Measurements from ENCODE around the gene ITGB1BP1.

Gene ITGB1BP1

DNA sequence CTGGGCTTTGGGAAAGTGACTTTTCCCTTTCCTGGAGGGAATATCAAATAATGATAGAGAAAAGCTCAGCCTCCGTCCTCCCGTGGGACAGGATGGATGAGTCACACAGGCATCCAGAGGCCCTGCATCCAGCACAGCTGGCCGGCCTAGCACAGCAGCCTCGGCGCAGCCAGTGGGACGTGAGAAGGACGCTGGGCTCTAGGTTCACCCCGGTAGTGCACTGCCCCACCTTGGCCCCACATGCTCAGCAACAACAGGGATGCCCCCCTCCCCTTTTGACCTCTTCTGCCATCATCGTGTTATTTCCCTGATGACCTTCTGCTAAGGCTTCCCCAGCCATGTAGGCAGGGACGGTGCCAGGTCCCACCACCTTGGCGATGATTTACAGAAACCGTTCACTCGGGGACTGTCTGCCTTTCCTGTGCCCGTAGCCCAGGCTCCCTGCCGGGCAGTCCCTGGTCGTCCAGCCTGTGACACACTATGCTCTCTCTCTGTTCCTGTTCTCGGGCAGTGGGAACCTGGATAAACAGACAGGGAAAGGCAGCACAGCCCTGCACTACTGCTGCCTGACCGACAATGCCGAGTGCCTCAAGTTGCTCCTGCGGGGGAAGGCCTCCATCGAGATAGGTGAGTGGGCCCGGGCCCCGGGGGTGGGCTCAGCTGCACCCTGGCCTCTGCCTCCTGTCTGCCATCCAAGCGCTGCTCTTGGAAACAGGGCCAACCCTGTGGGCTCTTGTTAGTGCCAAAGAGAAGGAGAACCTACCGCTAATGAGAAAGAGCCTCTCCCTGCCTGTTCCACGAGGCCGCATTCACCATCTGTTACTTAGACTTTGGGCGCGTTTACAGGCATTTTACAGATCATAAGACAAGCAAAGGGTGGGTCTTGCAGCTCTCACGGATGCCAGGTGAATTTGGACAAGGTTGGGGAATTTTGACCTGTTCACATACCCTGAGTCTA is 44.6 kb downstream of the ITGB1BP1 start:
- FAIRE-seq (peak; percentile 77), DNase-seq (ENCODE audit: low spot score) (peak; percentile 84)

DNA sequence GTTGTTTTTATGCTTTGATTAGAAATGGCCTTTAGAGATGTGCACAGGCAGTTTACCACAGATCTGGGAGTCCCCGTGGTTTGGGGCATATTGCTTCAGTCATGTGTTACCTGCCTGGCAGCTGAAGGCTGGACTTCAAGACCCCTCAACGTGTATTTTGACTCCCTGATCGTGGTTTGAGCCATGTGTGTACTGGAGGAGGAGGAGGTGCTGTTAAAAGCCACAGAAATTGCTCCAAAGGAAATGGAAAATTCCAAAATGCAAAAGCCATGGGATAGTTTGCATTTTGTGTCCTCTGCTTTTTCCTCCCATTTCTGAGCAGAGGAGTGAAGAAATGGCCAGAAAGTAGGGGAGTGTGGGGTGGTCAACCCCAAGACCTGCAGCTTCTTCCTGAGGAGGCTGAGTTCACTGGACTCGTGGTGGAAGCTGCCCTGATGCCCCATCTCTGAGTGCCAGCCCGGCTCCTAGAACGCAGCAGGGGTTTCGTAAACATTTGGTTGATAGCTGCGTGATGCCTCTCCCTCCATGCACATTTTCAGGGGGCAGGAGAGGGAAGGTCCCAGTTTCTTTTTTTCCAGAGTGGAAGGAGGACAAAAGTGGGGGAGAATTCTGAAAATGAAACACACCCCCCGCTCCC is 45.7 kb downstream of the ITGB1BP1 start:
- DNase-seq (ENCODE audit: low spot score), result no peak
- FAIRE-seq, result no peak

DNA sequence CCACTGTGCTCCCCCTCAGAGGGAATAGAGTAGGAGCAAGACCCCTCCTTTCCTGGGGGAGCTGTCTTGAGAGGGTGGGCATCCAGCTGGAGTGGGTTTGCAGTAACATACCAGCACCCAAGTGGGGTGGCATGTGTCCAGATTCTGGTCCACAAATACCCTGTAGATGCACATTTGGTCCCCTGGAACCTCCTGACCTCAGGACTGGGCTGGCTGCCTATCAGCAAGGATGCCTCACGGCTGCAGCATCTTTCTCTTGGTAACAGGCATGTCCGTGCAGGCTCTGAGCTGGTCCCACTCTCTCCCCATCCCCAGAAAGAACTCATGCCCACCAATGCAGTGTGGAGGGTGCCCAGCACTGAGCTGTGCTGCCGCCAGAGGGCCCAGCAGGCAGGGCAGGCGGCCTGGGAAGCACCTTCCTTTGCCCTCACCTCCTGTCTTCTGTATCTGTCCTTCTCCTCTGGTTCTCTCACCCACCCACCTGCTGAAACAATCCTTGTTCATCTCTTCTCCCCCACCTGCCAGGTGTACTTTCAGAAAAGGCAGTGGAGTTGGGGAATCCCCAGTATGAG is 47.4 kb downstream of the ITGB1BP1 start:
- DNase-seq (ENCODE audit: low spot score) (no peak), FAIRE-seq (no peak)

DNA sequence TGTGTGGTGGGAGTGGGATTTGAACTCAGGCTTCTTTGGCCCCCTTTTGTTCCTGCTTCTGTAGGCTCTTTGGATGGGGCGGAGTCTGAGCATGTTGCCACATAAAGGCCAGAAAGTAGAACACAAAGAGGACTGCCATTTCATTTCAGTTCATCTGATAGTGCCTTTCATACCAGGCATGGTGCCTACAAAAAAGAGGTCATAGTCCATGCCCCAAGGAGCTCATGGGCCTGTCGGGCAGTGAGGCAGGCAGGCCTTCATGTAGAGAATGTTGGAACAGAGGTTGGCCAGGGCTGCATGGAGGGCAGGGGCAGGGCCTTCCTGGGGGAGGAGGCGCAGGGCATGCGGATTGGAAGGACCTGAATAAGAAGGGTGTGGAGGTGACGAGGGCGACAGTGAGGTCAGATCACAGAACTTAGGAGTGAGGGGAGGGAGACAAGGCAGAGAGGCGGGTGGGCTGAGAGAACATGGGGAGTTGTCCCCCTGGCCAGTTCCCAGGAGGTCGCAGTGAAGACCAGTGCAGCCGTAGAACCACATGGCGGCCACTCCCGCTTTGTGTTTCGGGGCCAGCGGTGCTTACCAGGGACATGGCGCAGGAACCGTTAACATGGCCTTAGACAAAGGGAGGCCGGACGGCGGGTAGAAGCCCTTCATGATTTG is 49.1 kb downstream of the ITGB1BP1 start:
- FAIRE-seq (no peak), DNase-seq (ENCODE audit: low spot score) (no peak)

DNA sequence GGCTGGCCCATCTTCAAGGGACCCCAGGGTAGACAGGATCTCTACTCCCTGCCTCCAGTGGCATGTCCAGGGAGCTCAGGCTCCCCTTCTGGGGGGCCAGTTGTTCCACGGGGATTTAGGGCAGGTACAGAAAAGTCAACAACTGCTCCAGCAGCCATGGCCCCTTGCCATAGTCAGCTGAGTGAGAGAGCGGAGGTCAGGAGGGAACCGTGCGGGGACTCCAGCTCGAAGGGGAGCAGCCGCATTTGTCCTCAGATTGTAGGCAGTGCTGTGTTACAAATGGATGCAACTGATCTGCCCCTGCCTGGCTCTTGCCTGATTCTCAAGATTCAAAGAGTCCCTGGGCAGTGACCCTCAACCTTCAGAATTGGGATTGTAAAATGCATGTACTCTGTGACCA is 49.9 kb downstream of the ITGB1BP1 start:
- DNase-seq (ENCODE audit: low spot score) (no peak), FAIRE-seq (no peak)

DNA sequence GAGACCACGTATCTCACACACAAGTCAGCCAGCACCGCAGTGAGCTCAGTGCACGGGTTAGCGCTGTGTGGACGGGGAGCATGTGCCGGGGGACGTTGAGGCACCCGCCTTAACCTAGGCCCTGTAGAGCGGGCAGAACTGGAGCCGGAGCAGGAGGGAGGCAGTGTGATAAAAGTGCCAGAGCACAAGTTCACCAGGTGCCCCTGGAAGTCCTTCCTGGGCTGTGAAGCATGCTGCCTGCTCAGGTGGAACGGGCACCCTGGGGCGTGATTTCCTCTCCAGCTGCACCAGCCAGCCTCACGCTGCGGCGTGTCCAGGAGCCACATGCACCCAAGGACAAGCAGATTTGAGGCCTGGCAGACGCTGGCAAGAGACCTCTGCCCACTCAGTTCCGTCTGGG is 50.3 kb downstream of the ITGB1BP1 start:
- peak; percentile 60 for DNase-seq (ENCODE audit: low spot score)

DNA sequence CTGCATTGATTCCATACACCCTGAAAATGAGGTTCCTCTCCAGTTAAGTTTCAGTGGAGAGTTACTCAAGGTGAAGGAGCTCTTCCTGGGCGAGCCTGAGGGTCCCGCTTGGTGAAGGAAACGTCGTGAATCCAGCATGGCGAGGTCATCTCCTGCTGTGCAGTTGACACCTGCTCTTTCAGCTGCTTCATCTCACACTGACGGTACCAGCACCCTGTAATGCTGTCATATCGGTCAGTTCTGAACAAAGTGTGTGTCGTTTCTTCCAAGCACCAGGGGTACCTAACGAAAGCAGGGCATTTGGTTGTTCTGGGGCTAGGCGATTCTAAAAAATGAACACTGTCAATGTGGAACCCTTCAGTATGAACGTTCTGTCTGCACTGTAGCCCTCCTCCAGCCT is 52.6 kb downstream of the ITGB1BP1 start:
- no peak for DNase-seq (ENCODE audit: low spot score)
- no peak for FAIRE-seq

More for the DNA sequence above, 50.3 kb downstream of the ITGB1BP1 start:
- peak; percentile 73 for FAIRE-seq

DNA sequence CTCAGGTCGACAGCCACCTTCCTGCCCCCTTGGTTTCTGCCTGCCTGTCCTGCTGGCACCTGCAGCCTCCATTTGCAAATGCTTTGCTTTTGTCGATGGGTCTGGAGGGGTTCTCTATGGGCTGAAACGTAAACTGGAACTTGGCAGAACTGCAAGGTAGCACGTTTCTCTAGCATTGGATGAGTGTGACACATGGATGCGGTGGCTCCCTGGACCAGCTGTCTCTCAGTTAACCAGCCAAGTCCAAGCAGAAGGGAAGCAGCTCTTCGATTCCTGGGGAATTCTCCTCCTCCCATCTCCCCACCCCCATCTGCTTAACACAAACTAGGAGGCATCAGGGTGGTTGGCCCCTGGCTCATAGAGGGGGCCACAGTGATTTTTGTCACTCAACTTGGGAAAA is 57.3 kb downstream of the ITGB1BP1 start:
- FAIRE-seq, result no peak
- DNase-seq (ENCODE audit: low spot score), result no peak

DNA sequence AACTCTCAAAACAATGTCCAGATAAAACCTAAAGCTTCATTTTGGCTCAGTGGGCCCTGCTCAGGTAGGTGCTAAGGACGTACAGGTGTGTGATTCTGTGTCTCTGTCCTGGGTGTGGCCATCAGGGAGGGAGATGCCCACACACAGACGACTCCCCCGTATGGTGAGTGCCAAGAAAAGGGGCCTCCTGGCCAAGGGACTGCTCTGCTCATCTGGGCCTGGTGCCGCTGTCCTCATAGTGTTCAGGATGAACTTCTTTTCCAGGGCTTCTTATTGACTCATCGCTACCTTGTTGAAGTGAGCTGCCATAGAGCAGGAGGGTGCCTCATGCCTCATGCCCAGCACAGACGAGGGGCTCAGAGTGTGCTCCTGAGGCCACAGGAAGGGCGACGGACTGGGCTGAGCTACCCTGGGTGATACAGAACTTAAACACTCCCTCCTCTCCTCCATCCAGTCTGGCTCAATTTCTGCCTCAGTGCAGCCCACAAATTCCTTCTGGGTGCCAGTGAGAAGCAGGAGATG is 57.8 kb downstream of the ITGB1BP1 start:
- DNase-seq (ENCODE audit: low spot score) (no peak), FAIRE-seq (no peak)

DNA sequence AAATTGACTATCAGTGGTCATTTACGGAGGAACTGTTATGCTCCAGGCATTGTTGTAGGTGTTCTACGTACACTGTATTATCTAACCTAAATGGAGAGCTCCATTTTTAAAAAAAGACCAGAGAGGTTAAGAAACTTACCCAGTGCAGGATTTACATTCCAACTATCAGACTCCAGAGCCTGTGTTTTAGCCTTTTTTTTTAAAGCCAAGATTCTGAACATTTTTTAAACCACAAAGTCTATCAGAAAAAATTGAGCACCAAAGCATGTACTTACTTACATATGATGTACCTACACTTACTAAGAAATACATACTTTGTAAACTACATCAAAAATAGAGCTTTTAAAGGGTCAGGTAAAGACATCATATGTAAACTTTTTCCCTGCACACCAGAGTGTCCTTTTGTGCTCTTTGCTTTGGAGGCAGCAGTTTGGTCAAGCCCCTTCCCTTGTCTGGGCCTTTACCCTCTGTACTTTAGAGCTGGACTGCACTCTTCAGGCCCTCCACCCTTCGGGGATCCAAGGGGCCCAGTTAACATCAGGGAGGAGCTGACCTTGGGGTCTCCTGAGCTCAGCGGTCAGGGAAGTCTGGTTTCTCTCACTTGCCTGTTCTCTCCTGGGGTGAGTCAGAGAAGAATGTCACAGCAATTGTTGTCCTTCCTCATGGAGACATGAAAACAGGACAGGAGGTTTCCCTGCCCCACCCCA is 58.4 kb downstream of the ITGB1BP1 start:
- FAIRE-seq, result no peak
- DNase-seq (ENCODE audit: low spot score), result no peak

DNA sequence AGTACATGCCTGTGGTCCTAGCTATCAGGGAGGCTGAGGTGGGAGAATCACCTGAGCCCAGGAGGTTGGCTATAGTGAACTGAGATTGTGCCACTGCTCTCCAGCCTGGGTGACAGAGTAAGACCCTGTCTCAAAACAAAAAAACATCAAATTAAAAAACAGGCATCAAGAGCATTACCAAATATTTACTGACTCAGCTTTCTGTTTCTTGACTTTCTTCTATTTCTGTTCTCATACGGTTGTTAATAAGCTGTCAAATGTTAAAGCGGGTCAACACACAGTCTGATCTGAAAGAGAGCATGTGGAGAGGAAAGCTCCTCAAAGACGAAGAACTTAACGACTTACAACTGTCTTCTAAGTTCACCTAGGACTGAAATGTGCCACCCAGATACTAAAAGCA is 59.0 kb downstream of the ITGB1BP1 start:
- FAIRE-seq (no peak), DNase-seq (ENCODE audit: low spot score) (no peak)

DNA sequence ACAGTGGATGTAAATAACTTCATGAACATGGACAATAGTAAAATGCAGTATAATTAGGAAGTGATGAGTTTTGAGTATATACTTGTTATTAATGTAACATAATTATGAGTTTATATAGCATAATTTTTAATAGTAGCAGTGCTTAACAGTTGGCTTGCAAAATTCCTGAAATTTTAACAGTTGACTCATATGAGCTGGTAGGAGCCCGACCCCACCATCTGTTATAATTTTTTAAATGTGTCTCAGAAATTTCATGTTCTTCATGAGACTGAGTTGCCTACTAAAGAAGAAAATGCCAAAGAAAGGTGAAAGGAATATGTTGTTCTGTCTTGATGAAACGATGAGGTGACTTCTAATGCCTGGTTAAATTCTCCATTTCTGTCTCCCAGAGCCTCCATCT is 62.6 kb downstream of the ITGB1BP1 start:
- FAIRE-seq, result no peak
- no peak for DNase-seq (ENCODE audit: low spot score)

DNA sequence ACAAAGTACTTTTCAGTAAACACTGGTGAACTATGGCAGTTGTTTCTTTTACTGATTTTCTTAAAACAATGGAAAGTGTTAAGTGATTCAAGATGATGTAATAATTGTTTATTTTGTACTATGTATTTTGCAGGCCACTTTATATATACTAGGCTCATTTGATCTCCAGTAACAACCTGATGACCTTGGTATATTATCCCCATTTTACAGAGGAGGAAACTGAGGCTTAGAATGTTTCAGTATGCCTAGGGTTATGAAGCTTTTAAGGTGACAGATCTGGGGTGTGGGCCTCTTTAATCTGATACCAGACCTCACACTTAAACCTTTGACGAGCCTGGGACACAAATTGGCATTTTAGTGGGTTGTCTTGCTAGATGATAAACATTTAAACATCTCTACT is 63.2 kb downstream of the ITGB1BP1 start:
- DNase-seq (ENCODE audit: low spot score) (no peak), FAIRE-seq (no peak)

DNA sequence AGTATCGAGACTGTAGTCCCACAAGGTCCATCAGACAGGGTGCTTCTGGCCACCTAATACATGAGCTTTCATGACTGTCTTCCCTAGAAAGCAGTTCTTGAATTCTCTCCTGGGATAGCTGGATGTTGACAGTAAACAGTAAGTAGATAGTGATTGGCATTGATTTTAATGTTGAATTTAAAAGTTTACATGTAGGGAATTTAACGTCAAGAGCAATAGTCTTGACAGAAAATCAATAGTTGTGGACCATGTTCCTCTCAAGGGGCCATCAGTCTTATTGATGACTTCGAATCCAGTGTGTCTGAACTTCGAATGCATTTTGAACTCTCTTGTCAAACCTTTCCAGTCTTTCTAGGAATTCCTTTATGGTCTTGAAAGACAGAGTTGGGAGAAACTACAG is 63.9 kb downstream of the ITGB1BP1 start:
- FAIRE-seq (no peak), DNase-seq (ENCODE audit: low spot score) (no peak)

DNA sequence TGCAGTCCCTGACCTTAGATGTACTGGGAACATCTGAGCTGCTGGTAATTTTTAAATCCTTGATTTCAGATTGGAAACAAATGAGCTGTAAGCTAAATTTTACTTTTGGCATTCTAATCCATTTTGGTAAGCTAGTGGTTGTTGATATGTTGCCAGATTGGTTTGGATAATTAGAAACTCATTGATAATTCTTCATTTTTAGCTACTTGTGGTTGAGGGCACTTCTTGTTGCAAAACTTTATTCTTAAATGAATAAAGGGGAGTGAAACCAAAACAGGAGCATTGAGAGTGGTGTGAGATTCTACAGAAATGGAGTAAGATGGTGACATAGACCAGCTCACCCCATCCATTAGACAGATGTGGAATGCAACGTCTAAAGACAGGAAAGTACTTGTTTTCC is 64.5 kb downstream of the ITGB1BP1 start:
- no peak for DNase-seq (ENCODE audit: low spot score)
- no peak for FAIRE-seq

DNA sequence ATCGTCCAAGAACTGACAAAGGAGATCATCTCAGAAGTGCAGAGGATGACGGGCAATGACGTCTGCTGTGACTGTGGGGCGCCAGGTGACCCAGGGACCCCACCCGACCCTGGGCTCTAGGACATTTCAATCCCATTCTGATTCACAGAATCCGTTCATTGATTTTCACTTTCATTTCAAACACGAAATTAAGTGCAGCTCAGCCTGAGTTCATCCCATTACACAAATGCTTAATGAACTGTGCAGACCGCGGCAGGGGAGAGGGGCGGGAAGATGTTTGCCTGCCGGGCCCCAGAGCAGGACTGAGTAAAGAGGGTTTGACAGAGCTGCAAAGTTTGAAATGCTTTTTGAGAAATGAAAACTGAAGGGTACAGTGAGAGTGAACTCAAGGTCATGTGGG is 67.1 kb downstream of the ITGB1BP1 start:
- FAIRE-seq, result no peak
- DNase-seq (ENCODE audit: low spot score), result no peak

DNA sequence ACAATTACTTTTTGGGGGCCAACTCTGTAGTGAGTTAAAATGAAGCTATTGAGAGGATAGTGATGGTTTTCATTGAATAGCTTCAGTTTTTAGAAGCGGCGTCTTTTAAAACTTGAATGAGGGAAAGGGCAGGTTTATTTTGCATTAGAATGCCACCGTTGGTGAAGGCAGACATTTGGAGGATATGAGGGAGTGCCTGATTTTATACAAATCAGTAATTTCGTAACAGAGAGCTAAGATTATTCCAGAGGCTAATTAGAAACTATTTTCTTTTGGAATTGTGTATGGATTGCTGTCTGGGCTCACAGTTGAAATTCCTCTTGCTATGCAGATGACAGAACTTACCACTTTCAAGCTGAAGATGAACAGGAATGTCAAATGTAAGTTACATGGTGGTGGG is 67.6 kb downstream of the ITGB1BP1 start:
- no peak for FAIRE-seq
- no peak for DNase-seq (ENCODE audit: low spot score)

DNA sequence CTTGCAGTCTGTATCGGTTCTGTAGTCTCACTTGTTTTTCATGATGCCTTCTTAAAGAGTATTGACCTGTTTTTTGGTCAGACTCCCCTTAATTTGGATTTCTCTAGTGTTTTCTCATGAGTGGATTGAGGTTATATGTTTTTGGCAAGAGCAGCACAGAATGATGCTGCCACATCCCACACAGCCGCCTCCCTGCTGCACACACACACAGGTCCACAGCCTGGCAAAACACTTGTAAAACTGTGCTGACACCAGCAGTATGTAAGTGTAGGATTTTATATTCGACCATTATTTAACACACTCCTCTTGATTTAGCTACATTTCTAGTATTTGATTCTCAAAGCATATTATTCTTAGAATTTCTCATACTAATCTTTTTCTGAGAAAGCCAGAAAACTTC is 68.1 kb downstream of the ITGB1BP1 start:
- FAIRE-seq (no peak), DNase-seq (ENCODE audit: low spot score) (no peak)

DNA sequence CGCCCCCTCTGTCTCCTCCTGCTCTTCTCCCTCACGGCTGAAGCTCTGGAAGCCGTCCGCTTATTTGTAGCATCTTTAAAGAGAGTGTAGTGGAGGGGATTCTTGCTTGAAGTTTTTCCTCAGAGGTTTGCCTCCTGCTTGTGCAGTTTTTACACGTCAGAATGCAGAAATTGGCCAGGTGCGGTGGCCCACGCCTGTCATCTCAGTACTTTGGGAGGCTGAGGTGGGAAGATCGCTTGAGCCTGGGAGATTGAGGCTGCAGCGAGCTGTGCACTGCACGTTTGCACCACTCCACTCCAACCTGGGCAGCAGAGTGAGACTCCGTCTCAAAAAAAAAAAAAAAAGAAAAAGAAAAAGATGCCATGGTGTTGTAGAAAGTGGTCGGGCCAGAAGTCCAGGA is 69.0 kb downstream of the ITGB1BP1 start:
- FAIRE-seq (no peak), DNase-seq (ENCODE audit: low spot score) (no peak)

All from RCC 7860 (cell line).